H1 (cell line): ENCODE measurements around the gene PPP1CB. TPM values are rescaled to one million over a fixed set of nuclear protein-coding genes. Genes with fewer than 3 reads are reported as not detected.

Source experiments
- CREB1 ChIP-seq: IDR thresholded peaks from 2 replicates; pipeline ENCODE4 v1.6.1; 2012; ENCODE audit warnings: inconsistent platforms
- EP300 ChIP-seq, 2 experiments: IDR thresholded peaks; 1 replicate in 1 of 2; 2 replicates in 1 of 2; pipeline ENCODE4 v1.6.1; 2011 to 2012; ENCODE audit warnings: low read depth in 2 of 2, low read length in 2 of 2, mild to moderate bottlenecking in 2 of 2, borderline replicate concordance in 1 of 2, inconsistent platforms in 1 of 2, moderate library complexity in 1 of 2
- FOSL1 ChIP-seq: IDR thresholded peaks from 2 replicates; pipeline ENCODE4 v1.6.1; 2011; ENCODE audit warnings: mild to moderate bottlenecking, low read depth, low read length, moderate library complexity; ENCODE audit not compliant: insufficient read depth
- PHF8 ChIP-seq: fragments of 200-600 bp; sonication (generic); conservative IDR thresholded peaks from 2 replicates; pipeline ENCODE4 v1.7.1; 2012; ENCODE audit warnings: low read depth, mild to moderate bottlenecking, inconsistent platforms, low read length, moderate library complexity
- RNF2 ChIP-seq: fragments of 200-900, 300-1000 bp; sonication (generic); IDR thresholded peaks from 2 replicates; pipeline ENCODE4 v1.7.1; 2016; ENCODE audit warnings: borderline replicate concordance, low read depth, mild to moderate bottlenecking, antibody characterized with exemption, low read length; ENCODE audit not compliant: poor library complexity, severe bottlenecking; ENCODE audit errors: missing control alignments
- YY1 ChIP-seq: IDR thresholded peaks from 2 replicates; pipeline ENCODE4 v1.6.1; 2011; ENCODE audit warnings: low read depth, mild to moderate bottlenecking, low read length
- polyA plus RNA-seq, 7 experiments: library from polyadenylated mRNA; depleted of rRNA in 3 of 7; stranded (reverse) in 5 of 7; unstranded in 2 of 7; fragments of >200 nt in 5 of 7; fragments of 200-250 nt in 2 of 7; gene quantifications; 1 replicate in 5 of 7; 2 replicates in 1 of 7; 4 replicates in 1 of 7; pipeline versions ENCODE4 v1.2.1 to v1.2.3, GENCODE V29; 2011 to 2013; ENCODE audit warnings: missing spikeins in 2 of 7, mixed read lengths in 2 of 7
- total RNA-seq: library from RNA; stranded (reverse); fragmentation: NEBNext Ultra II Directional; extraction: Animal tissue kit (Norgen Biotek cat#: 25700); gene quantifications from 2 replicates; pipeline ENCODE4 v1.2.1, GENCODE V29; 2021

PPP1CB gene
- total and polyA plus RNA-seq, 2 of the 8 experiments (the other 6 are each of a cell fraction or from before 2014, with no cell fraction given), result 30.7 to 158 TPM

DNA sequence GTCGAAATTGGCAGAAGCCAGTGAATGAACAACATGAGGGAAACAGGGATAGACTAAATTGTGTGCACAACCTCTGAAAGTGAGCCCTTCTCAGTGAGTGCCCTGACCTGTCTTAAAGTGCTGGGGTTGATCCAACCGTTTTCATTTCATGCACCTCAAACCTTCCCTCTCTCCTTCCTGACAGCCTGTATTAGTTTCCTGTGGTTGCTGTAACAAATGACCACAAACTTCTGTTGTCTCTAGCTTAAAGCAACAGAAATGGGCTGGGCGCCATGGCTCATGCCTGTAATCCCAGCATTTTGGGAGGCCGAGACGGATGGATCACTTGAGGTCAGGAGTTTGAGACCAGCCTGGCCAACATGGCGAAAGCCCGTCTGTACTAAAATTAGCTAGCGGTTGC, 48.8 kb upstream of the PPP1CB start (continued):
- TF ChIP-seq PHF8, result no peak
- TF ChIP-seq YY1, result no peak
- TF ChIP-seq RNF2, result no peak
- TF ChIP-seq FOSL1, result no peak
- no peak for TF ChIP-seq CREB1
- no peak for TF ChIP-seq EP300 (IDR thresholded peaks at IDR 0.05; ENCODE audit: borderline replicate concordance in 1 of 2, low read depth in 2 of 2, low read length in 2 of 2)
- TF ChIP-seq, all 59 proteins: peak for 0
